WTC11 (cell line): ENCODE results near the gene B4GALNT3. TPM values are rescaled to one million over a fixed set of nuclear protein-coding genes. Genes with fewer than 3 reads are reported as not detected.

ENCODE experiments used
- ATAC-seq: fragments of 200-7000 bp; cut with Tn5 transposase; 2 replicates; pipeline ENCODE4 v1.10.0; 2021; ENCODE audit warnings: mild to moderate bottlenecking, moderate library complexity
- CTCF ChIA-PET: fragments of 300-600 bp; sonication (Branson Sonifier 250); formaldehyde crosslinking; loops from one replicate; lab custom pipeline; 2021; ENCODE audit warnings: antibody characterized with exemption; lab: Charles Lee
- POLR2A ChIA-PET: fragments of 350-600 bp; sonication (Branson Sonifier 250); formaldehyde crosslinking; loops from one replicate; lab custom pipeline; 2021; ENCODE audit warnings: antibody characterized with exemption; lab: Charles Lee
- DNase-seq: peaks from one replicate; pipeline ENCODE4 v3.0.0; 2021; ENCODE audit warnings: low spot score
- H3K27ac Mint-ChIP-seq: 2 replicates; pipeline ENCODE4 v1.8.0; 2021; ENCODE audit warnings: mixed read lengths
- H3K27me3 Mint-ChIP-seq: 2 replicates; pipeline ENCODE4 v1.8.0; 2021; ENCODE audit warnings: low read depth, mild to moderate bottlenecking, moderate library complexity, mixed read lengths
- H3K36me3 Mint-ChIP-seq: 2 replicates; pipeline ENCODE4 v1.8.0; 2021; ENCODE audit warnings: mixed read lengths
- H3K4me1 Mint-ChIP-seq: 2 replicates; pipeline ENCODE4 v1.8.0; 2022; ENCODE audit warnings: mixed read lengths
- H3K4me3 Mint-ChIP-seq: 2 replicates; pipeline ENCODE4 v1.8.0; 2021; ENCODE audit warnings: mild to moderate bottlenecking, moderate library complexity, mixed read lengths
- H3K9me3 Mint-ChIP-seq: 2 replicates; pipeline ENCODE4 v1.8.0; 2021; ENCODE audit warnings: mixed read lengths
- CREB1 ChIP-seq: sonication (generic); formaldehyde crosslinking; IDR thresholded peaks from 2 replicates; pipeline ENCODE4 v1.8.0; 2023; ENCODE audit warnings: mild to moderate bottlenecking, missing genetic modification reagents
- ESRRA ChIP-seq: sonication (generic); formaldehyde crosslinking; IDR thresholded peaks from 2 replicates; pipeline ENCODE4 v1.8.1; 2022; ENCODE audit warnings: mild to moderate bottlenecking, missing genetic modification reagents, borderline replicate concordance
- GABPB1 ChIP-seq: sonication (generic); formaldehyde crosslinking; IDR thresholded peaks from 2 replicates; pipeline ENCODE4 v1.8.1; 2023; ENCODE audit warnings: mild to moderate bottlenecking, missing genetic modification reagents
- NR1H2 ChIP-seq: sonication (generic); formaldehyde crosslinking; IDR thresholded peaks from 2 replicates; pipeline ENCODE4 v1.9.0; 2021; ENCODE audit warnings: mild to moderate bottlenecking, moderate library complexity, missing genetic modification reagents
- RELA ChIP-seq: sonication (generic); formaldehyde crosslinking; IDR thresholded peaks from 2 replicates; pipeline ENCODE4 v1.8.1; 2022; ENCODE audit warnings: missing genetic modification reagents, mild to moderate bottlenecking, borderline replicate concordance
- SP1 ChIP-seq: sonication (generic); formaldehyde crosslinking; conservative IDR thresholded peaks from 2 replicates; pipeline ENCODE4 v1.8.1; 2022; ENCODE audit warnings: missing genetic modification reagents
- TEAD1 ChIP-seq: sonication (generic); formaldehyde crosslinking; IDR thresholded peaks from 2 replicates; pipeline ENCODE4 v1.8.0; 2022; ENCODE audit warnings: mild to moderate bottlenecking, missing genetic modification reagents
- ZNF138 ChIP-seq: sonication (generic); formaldehyde crosslinking; conservative IDR thresholded peaks from 2 replicates; pipeline ENCODE4 v1.8.1; 2022; ENCODE audit warnings: mild to moderate bottlenecking, moderate library complexity, missing genetic modification reagents
- total RNA-seq: library from RNA; stranded (reverse); gene quantifications from 3 replicates; pipeline ENCODE4 v1.2.3, GENCODE V29; 2021
- TF ChIP-seq, protein P1 (sequence below): fragments of 250-450 bp; sonication (Bioruptor Pico); IDR thresholded peaks from 2 replicates; pipeline ENCODE4 v1.9.0; 2021; ENCODE audit warnings: mild to moderate bottlenecking
- TF ChIP-seq, protein P2 (sequence below): sonication (generic); formaldehyde crosslinking; conservative IDR thresholded peaks from 2 replicates; pipeline ENCODE4 v1.8.1; 2022; ENCODE audit warnings: mild to moderate bottlenecking, missing genetic modification reagents
- TF ChIP-seq, protein P3 (sequence below): sonication (generic); formaldehyde crosslinking; IDR thresholded peaks from 2 replicates; pipeline ENCODE4 v1.8.1; 2022; ENCODE audit warnings: mild to moderate bottlenecking, moderate library complexity, missing genetic modification reagents
- TF ChIP-seq, protein P4 (sequence below): sonication (generic); formaldehyde crosslinking; IDR thresholded peaks from 2 replicates; pipeline ENCODE4 v1.8.1; 2023; ENCODE audit warnings: mild to moderate bottlenecking, moderate library complexity, missing genetic modification reagents
- TF ChIP-seq, protein P5 (sequence below): sonication (generic); formaldehyde crosslinking; IDR thresholded peaks from 2 replicates; pipeline ENCODE4 v1.8.0; 2022; ENCODE audit warnings: mild to moderate bottlenecking, missing genetic modification reagents
- TF ChIP-seq, protein P6 (sequence below): sonication (generic); formaldehyde crosslinking; IDR thresholded peaks from 2 replicates; pipeline ENCODE4 v1.8.1; 2023; ENCODE audit warnings: mild to moderate bottlenecking, missing genetic modification reagents
- TF ChIP-seq, protein P7 (sequence below): sonication (generic); formaldehyde crosslinking; IDR thresholded peaks from 2 replicates; pipeline ENCODE4 v1.8.1; 2022; ENCODE audit warnings: low read depth, mild to moderate bottlenecking, moderate library complexity, missing genetic modification reagents, borderline replicate concordance
- TF ChIP-seq, protein P8 (sequence below): sonication (generic); formaldehyde crosslinking; IDR thresholded peaks from 2 replicates; pipeline ENCODE4 v1.8.0; 2023; ENCODE audit warnings: missing genetic modification reagents
- TF ChIP-seq, protein P9 (sequence below): fragments of 200-600 bp; IDR thresholded peaks from 2 replicates; pipeline ENCODE4 v1.8.0; 2022; ENCODE audit warnings: antibody characterized with exemption

Gene B4GALNT3
- total RNA-seq, 1 experiment from 2014 or later: 19.0 TPM

DNA sequence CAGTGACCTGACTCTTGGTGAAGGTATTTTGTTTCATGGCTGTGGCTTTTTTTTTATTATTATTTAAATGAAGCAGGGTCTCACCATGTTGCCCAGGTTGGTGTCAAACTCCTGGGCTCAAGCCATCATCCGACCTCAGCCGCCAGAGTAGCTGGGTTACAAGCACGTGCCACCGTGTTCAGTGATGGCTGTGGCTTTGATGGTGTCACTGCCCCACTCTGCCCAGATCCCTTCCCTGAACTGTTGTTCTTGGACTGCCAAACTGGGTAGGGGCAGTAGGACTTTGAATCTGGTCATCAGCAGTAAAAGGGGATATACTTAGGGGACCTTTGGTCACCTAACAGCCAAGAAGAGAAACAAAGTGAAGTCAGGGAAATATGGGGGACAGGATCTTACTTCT, 19.4 kb downstream of the B4GALNT3 start:
- Mint-ChIP-seq H3K9me3 (no peaks in the 10 kb centered on the region), H3K27ac (no peak overlapping the region), H3K4me3 (no peak overlapping the region), H3K27me3 (no peaks in the 10 kb centered on the region), H3K4me1 (peaks cover 9% of the 10 kb centered on the region), H3K36me3 (no peaks in the 10 kb centered on the region)
- ATAC-seq: no peak
- ChIA-PET POLR2A (no interaction called here), CTCF (no interaction called here)
- TF ChIP-seq, protein P1, sequence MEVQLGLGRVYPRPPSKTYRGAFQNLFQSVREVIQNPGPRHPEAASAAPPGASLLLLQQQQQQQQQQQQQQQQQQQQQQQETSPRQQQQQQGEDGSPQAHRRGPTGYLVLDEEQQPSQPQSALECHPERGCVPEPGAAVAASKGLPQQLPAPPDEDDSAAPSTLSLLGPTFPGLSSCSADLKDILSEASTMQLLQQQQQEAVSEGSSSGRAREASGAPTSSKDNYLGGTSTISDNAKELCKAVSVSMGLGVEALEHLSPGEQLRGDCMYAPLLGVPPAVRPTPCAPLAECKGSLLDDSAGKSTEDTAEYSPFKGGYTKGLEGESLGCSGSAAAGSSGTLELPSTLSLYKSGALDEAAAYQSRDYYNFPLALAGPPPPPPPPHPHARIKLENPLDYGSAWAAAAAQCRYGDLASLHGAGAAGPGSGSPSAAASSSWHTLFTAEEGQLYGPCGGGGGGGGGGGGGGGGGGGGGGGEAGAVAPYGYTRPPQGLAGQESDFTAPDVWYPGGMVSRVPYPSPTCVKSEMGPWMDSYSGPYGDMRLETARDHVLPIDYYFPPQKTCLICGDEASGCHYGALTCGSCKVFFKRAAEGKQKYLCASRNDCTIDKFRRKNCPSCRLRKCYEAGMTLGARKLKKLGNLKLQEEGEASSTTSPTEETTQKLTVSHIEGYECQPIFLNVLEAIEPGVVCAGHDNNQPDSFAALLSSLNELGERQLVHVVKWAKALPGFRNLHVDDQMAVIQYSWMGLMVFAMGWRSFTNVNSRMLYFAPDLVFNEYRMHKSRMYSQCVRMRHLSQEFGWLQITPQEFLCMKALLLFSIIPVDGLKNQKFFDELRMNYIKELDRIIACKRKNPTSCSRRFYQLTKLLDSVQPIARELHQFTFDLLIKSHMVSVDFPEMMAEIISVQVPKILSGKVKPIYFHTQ: no peak
- TF ChIP-seq, protein P2, sequence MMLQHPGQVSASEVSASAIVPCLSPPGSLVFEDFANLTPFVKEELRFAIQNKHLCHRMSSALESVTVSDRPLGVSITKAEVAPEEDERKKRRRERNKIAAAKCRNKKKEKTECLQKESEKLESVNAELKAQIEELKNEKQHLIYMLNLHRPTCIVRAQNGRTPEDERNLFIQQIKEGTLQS (CRISPR knock-in tag): no peak
- TF ChIP-seq, protein P3, sequence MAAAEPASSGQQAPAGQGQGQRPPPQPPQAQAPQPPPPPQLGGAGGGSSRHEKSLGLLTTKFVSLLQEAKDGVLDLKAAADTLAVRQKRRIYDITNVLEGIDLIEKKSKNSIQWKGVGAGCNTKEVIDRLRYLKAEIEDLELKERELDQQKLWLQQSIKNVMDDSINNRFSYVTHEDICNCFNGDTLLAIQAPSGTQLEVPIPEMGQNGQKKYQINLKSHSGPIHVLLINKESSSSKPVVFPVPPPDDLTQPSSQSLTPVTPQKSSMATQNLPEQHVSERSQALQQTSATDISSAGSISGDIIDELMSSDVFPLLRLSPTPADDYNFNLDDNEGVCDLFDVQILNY (CRISPR knock-in tag): no peak
- TF ChIP-seq, protein P4, sequence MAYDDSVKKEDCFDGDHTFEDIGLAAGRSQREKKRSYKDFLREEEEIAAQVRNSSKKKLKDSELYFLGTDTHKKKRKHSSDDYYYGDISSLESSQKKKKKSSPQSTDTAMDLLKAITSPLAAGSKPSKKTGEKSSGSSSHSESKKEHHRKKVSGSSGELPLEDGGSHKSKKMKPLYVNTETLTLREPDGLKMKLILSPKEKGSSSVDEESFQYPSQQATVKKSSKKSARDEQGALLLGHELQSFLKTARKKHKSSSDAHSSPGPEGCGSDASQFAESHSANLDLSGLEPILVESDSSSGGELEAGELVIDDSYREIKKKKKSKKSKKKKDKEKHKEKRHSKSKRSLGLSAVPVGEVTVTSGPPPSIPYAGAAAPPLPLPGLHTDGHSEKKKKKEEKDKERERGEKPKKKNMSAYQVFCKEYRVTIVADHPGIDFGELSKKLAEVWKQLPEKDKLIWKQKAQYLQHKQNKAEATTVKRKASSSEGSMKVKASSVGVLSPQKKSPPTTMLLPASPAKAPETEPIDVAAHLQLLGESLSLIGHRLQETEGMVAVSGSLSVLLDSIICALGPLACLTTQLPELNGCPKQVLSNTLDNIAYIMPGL (CRISPR knock-in tag): no peak
- TF ChIP-seq, protein P5, sequence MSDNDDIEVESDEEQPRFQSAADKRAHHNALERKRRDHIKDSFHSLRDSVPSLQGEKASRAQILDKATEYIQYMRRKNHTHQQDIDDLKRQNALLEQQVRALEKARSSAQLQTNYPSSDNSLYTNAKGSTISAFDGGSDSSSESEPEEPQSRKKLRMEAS (CRISPR knock-in tag): no peak
- TF ChIP-seq GABPB1 (no peak), SP1 (CRISPR knock-in tag) (no peak)
- TF ChIP-seq, protein P6, sequence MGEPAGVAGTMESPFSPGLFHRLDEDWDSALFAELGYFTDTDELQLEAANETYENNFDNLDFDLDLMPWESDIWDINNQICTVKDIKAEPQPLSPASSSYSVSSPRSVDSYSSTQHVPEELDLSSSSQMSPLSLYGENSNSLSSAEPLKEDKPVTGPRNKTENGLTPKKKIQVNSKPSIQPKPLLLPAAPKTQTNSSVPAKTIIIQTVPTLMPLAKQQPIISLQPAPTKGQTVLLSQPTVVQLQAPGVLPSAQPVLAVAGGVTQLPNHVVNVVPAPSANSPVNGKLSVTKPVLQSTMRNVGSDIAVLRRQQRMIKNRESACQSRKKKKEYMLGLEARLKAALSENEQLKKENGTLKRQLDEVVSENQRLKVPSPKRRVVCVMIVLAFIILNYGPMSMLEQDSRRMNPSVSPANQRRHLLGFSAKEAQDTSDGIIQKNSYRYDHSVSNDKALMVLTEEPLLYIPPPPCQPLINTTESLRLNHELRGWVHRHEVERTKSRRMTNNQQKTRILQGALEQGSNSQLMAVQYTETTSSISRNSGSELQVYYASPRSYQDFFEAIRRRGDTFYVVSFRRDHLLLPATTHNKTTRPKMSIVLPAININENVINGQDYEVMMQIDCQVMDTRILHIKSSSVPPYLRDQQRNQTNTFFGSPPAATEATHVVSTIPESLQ (CRISPR knock-in tag): no peak
- no peak for DNase-seq

DNA sequence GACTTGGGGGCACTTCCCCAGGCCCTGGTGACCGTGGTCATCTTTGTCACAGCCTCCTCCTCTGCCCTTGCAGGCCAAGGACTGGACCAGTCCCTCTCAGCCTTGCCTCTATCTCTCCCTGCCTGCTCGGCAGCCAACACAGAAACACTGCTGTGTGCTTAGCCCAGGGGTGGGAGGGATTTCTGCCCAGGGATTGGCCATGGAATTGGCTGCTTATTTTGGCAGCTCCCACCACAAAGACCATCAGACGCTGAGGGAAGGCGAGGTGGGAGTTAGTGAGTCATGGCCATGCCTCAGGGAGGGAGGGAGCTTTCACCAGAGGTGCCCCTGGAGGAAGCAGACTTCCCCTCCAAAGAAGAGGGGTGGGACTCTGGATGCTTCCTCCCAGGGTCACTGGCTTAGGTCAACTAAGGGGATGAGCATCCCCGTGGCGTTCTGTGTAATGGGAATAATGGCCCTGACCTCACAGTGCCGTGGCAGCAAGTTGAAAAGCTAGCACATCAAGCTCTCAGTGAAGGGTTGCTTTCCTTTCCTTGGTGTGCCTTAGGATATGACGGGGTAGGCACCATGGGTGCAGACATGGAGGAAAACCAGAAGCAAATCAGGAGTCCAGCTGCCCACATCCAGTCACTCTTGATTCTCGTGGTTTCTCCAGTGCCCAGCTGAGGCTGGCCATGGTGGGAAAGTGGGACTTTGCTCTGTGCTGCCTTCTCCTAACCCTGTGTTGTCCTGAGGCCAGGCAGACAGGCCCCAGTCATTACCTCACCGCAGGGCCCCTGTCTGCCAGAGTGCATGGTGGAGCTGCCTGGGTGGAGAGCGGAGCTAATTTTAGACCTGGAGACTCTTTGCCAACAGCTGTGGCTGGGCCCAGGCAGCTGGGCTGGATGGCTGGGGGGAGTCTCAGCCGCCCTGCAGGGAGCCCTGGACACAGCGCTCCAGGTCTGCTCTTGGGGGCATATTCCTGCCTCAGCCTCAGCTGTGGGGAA, 21.4 kb downstream of the B4GALNT3 start:
- Mint-ChIP-seq H3K4me3 (no peak overlapping the region), H3K27ac (no peak overlapping the region), H3K27me3 (no peaks in the 10 kb centered on the region), H3K4me1 (no peaks in the 10 kb centered on the region), H3K9me3 (no peaks in the 10 kb centered on the region), H3K36me3 (no peaks in the 10 kb centered on the region)
- DNase-seq (no peak), ATAC-seq (no peak)
- no peak for TF ChIP-seq NR1H2
- no peak for TF ChIP-seq ESRRA (CRISPR knock-in tag)
- TF ChIP-seq ZNF138 (CRISPR knock-in tag): no peak
- ChIA-PET POLR2A (no interaction called here), CTCF (interaction anchor here (0.9 kb wide), 1 partner anchor 27 kb away, joined by 3 read pairs; no protein-coding TSS in a partner anchor)

DNA sequence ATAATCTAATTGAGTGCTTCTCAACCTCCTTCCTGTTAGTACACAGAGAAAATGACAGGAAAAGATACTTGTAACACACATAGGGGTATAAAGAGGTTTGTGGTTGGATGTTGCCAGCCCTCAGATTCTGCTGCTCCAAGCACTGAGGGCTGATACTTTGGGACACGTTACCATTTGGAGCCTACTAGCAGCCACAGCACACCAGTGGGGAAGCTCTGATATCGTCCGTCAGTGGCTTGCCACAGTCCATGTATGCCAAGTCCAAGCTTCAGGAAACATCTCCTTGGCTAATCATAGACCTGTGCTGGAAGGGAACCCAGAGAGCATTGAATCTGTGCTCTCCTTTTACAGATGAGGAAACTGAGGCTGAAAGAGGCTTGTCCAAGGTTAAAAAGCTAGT, 22.3 kb downstream of the B4GALNT3 start:
- peaks cover 3% of the 10 kb centered on the region for H3K9me3 Mint-ChIP-seq
- H3K4me1 Mint-ChIP-seq: no peaks in the 10 kb centered on the region
- H3K27me3 Mint-ChIP-seq: no peaks in the 10 kb centered on the region
- DNase-seq: no peak
- no peak for ATAC-seq
- no peak overlapping the region for H3K27ac Mint-ChIP-seq
- POLR2A ChIA-PET: no interaction called here
- no peaks in the 10 kb centered on the region; the same call in 1 of the 2 replicates for H3K36me3 Mint-ChIP-seq
- CTCF ChIA-PET: no interaction called here
- H3K4me3 Mint-ChIP-seq: no peak overlapping the region
- no peak for TF ChIP-seq TEAD1 (CRISPR knock-in tag)
- TF ChIP-seq, protein P7, sequence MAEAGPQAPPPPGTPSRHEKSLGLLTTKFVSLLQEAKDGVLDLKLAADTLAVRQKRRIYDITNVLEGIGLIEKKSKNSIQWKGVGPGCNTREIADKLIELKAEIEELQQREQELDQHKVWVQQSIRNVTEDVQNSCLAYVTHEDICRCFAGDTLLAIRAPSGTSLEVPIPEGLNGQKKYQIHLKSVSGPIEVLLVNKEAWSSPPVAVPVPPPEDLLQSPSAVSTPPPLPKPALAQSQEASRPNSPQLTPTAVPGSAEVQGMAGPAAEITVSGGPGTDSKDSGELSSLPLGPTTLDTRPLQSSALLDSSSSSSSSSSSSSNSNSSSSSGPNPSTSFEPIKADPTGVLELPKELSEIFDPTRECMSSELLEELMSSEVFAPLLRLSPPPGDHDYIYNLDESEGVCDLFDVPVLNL: no peak
- TF ChIP-seq, protein P8, sequence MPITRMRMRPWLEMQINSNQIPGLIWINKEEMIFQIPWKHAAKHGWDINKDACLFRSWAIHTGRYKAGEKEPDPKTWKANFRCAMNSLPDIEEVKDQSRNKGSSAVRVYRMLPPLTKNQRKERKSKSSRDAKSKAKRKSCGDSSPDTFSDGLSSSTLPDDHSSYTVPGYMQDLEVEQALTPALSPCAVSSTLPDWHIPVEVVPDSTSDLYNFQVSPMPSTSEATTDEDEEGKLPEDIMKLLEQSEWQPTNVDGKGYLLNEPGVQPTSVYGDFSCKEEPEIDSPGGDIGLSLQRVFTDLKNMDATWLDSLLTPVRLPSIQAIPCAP (CRISPR knock-in tag): no peak
- TF ChIP-seq, protein P9, sequence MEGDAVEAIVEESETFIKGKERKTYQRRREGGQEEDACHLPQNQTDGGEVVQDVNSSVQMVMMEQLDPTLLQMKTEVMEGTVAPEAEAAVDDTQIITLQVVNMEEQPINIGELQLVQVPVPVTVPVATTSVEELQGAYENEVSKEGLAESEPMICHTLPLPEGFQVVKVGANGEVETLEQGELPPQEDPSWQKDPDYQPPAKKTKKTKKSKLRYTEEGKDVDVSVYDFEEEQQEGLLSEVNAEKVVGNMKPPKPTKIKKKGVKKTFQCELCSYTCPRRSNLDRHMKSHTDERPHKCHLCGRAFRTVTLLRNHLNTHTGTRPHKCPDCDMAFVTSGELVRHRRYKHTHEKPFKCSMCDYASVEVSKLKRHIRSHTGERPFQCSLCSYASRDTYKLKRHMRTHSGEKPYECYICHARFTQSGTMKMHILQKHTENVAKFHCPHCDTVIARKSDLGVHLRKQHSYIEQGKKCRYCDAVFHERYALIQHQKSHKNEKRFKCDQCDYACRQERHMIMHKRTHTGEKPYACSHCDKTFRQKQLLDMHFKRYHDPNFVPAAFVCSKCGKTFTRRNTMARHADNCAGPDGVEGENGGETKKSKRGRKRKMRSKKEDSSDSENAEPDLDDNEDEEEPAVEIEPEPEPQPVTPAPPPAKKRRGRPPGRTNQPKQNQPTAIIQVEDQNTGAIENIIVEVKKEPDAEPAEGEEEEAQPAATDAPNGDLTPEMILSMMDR: no peak
- TF ChIP-seq SP1 (CRISPR knock-in tag): no peak
- no peak for TF ChIP-seq RELA (CRISPR knock-in tag)
- TF ChIP-seq CREB1: no peak
